Measurements from ENCODE around the gene CALB2.
A peak's percentile ranks its signal among the peaks of the same experiment; 100 is the strongest.

The CALB2 gene

GRCh38 chr16:71389330-71389729 lies 30.8 kb downstream of the CALB2 start:
- no peak for DNase-seq (ENCODE audit: low read depth)

- no peak for DNase-seq (ENCODE audit: low read depth)
Measured at GRCh38 chr16:71396594-71396993, 38.1 kb downstream of the CALB2 start.

GRCh38 chr16:71399801-71400563 lies 41.5 kb downstream of the CALB2 start:
- no peak for DNase-seq (ENCODE audit: low read depth)

GRCh38 chr16:71402007-71402406 lies 43.5 kb downstream of the CALB2 start:
- no peak for DNase-seq (ENCODE audit: low read depth)

GRCh38 chr16:71402674-71403073 lies 44.2 kb downstream of the CALB2 start:
- DNase-seq (ENCODE audit: low read depth), result no peak

- DNase-seq (ENCODE audit: low read depth), result no peak
Measured at GRCh38 chr16:71404364-71404763, 45.8 kb downstream of the CALB2 start.

- DNase-seq (ENCODE audit: low read depth), result no peak
Measured at GRCh38 chr16:71406316-71406715, 47.8 kb downstream of the CALB2 start.

GRCh38 chr16:71406724-71407123 lies 48.2 kb downstream of the CALB2 start:
- no peak for DNase-seq (ENCODE audit: low read depth)

- no peak for DNase-seq (ENCODE audit: low read depth)
Measured at GRCh38 chr16:71407731-71408130, 49.2 kb downstream of the CALB2 start.

- no peak for DNase-seq (ENCODE audit: low read depth)
Measured at GRCh38 chr16:71408536-71408935, 50.0 kb downstream of the CALB2 start.

- DNase-seq (ENCODE audit: low read depth), result no peak
Measured at GRCh38 chr16:71409011-71409775, 50.7 kb downstream of the CALB2 start.

- no peak for DNase-seq (ENCODE audit: low read depth)
Measured at GRCh38 chr16:71410146-71410545, 51.6 kb downstream of the CALB2 start.

- DNase-seq (ENCODE audit: low read depth), result peak; percentile 53
Measured at GRCh38 chr16:71412270-71413160, 54.0 kb downstream of the CALB2 start.

GRCh38 chr16:71413341-71413740 lies 54.8 kb downstream of the CALB2 start:
- no peak for DNase-seq (ENCODE audit: low read depth)

- no peak for DNase-seq (ENCODE audit: low read depth)
Measured at GRCh38 chr16:71414038-71414437, 55.5 kb downstream of the CALB2 start.

GRCh38 chr16:71421911-71422310 lies 63.4 kb downstream of the CALB2 start:
- peak; percentile 38 for DNase-seq (ENCODE audit: low read depth)

- DNase-seq (ENCODE audit: low read depth), result no peak
Measured at GRCh38 chr16:71423016-71423415, 64.5 kb downstream of the CALB2 start.

- DNase-seq (ENCODE audit: low read depth), result no peak
Measured at GRCh38 chr16:71423865-71424264, 65.3 kb downstream of the CALB2 start.

GRCh38 chr16:71424626-71425025 lies 66.1 kb downstream of the CALB2 start:
- DNase-seq (ENCODE audit: low read depth), result no peak

GRCh38 chr16:71425746-71426068 lies 67.2 kb downstream of the CALB2 start:
- DNase-seq (ENCODE audit: low read depth), result no peak

- peak; percentile 94 for DNase-seq (ENCODE audit: low read depth)
Measured at GRCh38 chr16:71426069-71426879, 67.8 kb downstream of the CALB2 start.
